Stomach (tissue), 4 donors: Measurements from ENCODE around the gene RSBN1L.

Experiments
- EP300 ChIP-seq: sonication (generic); formaldehyde crosslinking; IDR thresholded peaks from one replicate; pipeline ENCODE4 v1.6.1; 2017; ENCODE audit warnings: antibody characterized with exemption
- POLR2A ChIP-seq, 4 donors: fragments of 450-650 bp; IDR thresholded peaks; one replicate each; pipeline ENCODE4 v1.6.1; 2016; ENCODE audit warnings: antibody characterized with exemption in 4 of 4, control low read depth in 2 of 4, mild to moderate bottlenecking in 1 of 4, moderate library complexity in 1 of 4
- POLR2AphosphoS5 ChIP-seq, 3 donors: sonication (generic); formaldehyde crosslinking; IDR thresholded peaks; one replicate each; pipeline ENCODE4 v1.6.1; 2016; ENCODE audit warnings: antibody characterized with exemption in 3 of 3
- TF ChIP-seq, protein P1 (sequence below), 7 experiments: fragments of 450-650 bp in 4 of 7; fragments of 200-600 bp in 3 of 7; sonication (generic) in 3 of 7; IDR thresholded peaks; one replicate each; pipeline ENCODE4 v1.5.1; 2016 to 2019; ENCODE audit warnings: antibody characterized with exemption in 7 of 7, control low read depth in 2 of 7, mild to moderate bottlenecking in 1 of 7

- TF ChIP-seq, protein P1, sequence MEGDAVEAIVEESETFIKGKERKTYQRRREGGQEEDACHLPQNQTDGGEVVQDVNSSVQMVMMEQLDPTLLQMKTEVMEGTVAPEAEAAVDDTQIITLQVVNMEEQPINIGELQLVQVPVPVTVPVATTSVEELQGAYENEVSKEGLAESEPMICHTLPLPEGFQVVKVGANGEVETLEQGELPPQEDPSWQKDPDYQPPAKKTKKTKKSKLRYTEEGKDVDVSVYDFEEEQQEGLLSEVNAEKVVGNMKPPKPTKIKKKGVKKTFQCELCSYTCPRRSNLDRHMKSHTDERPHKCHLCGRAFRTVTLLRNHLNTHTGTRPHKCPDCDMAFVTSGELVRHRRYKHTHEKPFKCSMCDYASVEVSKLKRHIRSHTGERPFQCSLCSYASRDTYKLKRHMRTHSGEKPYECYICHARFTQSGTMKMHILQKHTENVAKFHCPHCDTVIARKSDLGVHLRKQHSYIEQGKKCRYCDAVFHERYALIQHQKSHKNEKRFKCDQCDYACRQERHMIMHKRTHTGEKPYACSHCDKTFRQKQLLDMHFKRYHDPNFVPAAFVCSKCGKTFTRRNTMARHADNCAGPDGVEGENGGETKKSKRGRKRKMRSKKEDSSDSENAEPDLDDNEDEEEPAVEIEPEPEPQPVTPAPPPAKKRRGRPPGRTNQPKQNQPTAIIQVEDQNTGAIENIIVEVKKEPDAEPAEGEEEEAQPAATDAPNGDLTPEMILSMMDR (IDR thresholded peaks at IDR 0.05) = no peak
- TF ChIP-seq POLR2A (IDR thresholded peaks at IDR 0.05) = no peak
- TF ChIP-seq POLR2AphosphoS5 (IDR thresholded peaks at IDR 0.05) = no peak
- TF ChIP-seq EP300 = no peak
These were observed 14.6 kb downstream of the RSBN1L start for GRCh38 chr7:77710861-77711260.
